Measurements from ENCODE around the gene KRT12.
"Not testable (repeated sequence)": the region's sequence is repeated elsewhere in the genome, so short reads cannot be mapped to it uniquely, and the experiment has no call there.

DNA sequence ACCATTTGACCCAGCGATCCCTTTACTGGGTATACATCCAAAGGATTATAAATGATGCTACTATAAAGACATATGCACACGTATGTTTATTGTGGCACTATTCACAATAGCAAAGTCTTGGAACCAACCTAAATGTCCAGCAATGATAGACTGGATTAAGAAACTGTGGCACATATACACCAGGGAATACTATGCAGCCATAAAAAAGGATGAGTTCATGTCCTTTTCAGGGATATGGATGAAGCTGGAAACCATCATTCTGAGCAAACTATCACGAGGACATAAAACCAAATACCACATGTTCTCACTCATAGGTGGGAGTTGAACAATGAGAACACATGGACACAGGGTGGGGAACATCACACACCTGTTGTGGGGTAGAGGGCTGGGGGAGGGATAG is 52.4 kb downstream of the KRT12 start:
- not testable (repeated sequence) for TF ChIP-seq POLR2A (IDR thresholded peaks at IDR 0.05)
- TF ChIP-seq, protein P1, sequence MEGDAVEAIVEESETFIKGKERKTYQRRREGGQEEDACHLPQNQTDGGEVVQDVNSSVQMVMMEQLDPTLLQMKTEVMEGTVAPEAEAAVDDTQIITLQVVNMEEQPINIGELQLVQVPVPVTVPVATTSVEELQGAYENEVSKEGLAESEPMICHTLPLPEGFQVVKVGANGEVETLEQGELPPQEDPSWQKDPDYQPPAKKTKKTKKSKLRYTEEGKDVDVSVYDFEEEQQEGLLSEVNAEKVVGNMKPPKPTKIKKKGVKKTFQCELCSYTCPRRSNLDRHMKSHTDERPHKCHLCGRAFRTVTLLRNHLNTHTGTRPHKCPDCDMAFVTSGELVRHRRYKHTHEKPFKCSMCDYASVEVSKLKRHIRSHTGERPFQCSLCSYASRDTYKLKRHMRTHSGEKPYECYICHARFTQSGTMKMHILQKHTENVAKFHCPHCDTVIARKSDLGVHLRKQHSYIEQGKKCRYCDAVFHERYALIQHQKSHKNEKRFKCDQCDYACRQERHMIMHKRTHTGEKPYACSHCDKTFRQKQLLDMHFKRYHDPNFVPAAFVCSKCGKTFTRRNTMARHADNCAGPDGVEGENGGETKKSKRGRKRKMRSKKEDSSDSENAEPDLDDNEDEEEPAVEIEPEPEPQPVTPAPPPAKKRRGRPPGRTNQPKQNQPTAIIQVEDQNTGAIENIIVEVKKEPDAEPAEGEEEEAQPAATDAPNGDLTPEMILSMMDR (IDR thresholded peaks at IDR 0.05), result not testable (repeated sequence)

Measured in right lobe of liver (tissue), 4 donors.